ENCODE measurements around the gene SYK.
"Not testable (repeated sequence)": the region's sequence is repeated elsewhere in the genome, so short reads cannot be mapped to it uniquely, and the experiment has no call there.

Gene SYK

DNA sequence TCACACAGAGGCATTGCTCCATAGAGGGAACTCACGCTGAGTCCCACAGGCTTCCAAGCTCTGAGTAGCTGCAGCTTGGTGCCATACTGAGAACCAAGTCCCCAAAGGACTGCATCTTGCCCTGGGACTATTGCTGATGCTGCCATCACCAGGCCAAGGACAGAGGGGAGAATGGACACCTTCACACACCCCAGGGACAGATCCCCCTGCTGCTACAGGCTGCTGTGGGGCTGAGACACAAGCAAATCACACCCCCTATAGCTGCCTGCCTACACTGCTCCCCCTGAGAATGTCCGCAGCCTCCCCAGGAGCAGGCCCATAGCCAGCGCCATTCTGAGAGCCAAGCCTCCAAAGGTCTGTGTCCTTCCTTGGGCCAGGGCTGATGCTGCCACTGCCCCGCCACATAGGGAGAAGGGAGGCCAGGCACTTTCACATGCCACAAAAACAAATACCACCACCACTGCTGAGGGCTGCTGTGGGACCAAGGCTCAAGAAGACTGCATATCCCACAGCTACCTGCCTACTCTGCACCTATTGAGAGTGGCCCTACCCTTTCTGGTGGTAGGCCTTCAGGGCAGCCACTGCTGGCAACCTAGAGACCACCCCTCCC is 81.5 kb downstream of the SYK start:
- no peak for DNase-seq

DNA sequence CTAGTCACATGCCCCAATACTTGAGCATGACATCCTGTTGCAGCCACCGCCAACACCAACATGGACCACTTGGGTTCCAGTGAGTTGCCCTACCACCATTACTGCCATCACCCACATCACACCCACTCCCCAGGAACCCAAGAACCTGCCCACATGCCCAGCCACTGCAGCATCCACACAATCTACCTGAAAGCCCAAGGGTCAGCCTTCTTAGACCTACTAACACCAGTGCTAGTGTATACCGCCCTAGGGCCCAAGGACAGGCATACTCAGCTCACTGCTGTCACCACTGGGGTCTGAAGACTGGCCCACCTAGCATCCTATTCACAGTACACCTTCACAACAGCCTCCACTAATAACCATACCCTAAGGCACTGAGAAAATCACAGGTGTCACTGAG is 82.0 kb downstream of the SYK start:
- DNase-seq, result no peak

DNA sequence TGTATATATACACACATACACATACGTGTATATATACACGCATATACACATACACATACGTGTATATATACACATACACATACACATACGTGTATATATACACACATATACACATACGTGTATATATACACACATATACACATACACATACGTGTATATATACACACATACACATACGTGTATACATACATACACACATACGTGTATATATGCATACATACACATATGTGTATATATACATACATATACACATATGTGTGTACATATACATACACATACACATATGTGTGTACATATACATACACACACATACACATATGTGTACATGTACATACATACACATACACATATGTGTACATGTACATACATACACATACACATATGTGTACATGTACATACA is 82.6 kb downstream of the SYK start:
- no peak for DNase-seq

DNA sequence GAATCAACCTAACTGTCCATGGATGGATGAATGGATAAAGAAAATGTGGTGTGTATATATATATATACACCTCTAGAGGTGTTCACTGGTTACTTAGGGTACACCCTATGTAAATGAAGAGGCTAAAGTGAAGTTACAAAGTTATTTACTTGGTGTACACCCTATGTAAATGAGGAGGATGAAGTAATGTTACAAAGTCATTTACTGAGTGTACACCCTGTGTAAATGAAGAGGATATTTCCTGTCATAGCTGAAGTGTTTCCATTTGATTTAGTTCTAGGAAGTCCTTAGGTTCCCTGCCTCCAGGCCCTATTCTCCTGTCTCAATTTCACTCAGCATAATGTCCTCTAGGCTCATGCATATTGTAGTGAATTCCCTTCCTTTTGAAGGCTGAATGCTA is 85.2 kb downstream of the SYK start:
- DNase-seq, result not testable (repeated sequence)

DNA sequence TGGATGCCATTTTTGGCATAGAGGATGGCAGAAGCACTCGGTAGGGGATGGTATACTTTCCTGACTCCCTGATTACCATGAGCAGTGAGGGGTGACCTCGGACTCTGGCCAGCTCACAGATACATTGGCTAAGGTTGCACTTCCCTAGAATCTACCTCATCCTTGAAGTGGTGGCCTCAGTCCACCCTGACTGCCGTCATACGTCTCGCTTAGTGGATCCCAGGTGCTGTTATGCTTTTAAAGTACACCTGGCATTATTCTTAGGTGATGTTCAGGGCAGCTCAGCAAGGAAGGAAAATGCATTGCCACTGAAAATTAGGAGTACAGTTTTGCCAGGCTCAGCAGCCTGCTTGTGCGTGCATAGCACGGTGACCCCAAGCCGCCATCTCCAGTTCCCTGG is 87.3 kb downstream of the SYK start:
- DNase-seq, result no peak

DNA sequence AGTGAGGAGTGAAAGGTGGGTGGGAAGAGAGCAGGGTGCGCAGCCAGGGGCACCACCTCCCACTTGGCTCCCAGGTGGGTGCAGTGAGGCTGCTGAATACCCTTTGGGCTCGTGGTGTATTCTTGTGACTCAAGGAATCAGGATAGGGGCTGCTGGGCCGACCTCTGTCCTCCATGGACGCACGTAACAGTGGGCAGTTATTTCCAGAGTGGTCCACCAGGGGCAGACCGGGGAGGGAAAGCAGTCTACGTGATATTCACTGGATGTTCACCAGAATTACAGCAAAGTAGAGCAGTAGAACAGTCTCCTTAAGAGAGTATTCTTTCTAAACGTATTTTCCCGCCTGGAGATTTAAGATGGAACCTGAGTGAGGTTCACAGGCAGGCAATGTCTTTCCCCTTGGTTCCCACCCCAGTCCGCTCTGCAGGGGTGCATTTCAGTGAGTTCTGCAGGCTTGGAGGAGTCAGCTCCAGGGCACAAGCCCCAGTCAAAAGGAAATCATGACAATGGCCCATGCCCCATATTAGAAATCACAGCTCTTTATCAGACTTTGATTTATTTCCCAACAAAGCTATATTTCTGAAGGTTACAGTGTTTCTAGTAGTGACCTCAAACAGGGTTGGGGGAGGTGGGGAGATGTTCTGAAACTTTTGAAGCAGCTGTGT is 88.7 kb downstream of the SYK start:
- no peak for DNase-seq

DNA sequence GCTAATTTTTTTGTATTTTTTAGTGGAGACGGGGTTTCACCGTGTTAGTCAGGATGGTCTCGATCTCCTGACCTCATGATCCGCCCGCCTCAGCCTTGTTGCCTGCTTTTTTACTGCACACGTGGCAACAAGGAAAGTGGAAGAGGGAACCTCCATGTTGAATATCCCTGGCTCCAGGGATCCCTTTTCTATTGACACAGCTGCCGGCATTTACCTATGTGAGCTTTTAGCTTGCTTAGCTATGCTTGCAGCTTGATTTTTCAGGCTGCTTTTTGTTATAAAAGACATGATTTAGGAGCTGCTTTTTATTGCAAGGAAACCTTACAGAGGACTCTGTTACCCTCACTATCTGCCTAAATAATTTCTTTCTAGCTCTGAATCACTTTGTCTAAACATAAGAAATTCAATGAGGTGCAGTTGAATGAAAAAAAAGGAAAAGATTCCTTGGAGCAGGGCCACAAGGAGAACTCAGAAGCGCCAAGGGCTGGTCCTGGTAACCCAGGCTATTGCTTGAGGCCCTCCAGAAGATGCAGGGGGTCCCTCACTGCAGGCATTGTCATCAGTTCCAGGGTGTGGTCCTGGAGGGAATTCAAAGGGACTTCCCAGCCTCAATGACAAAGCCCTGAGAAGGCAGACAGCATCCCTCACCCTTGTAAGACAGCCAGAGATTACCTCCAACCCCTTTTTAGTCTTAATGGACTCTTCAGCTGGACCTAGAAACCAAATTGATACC is 89.9 kb downstream of the SYK start:
- DNase-seq, result no peak

DNA sequence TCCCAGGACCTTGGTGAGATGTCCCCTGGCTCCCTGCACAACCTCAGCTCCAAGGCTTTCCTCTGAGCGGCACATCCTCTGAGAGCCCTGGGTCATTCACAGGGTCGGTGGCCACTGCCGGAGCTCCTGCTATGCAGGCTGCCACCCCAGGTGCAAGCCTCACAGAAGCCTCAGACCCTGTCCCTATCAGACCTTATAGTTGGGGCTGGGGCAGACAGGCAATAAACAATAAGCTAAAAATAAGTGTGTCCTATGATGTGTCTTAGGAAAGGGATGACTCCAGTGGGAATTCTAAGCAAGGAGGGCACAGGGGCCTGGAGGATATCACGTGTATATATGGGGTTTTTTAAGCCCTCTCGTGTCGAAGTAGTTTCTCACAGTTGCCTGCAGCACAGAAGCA is 91.3 kb downstream of the SYK start:
- no peak for DNase-seq

DNA sequence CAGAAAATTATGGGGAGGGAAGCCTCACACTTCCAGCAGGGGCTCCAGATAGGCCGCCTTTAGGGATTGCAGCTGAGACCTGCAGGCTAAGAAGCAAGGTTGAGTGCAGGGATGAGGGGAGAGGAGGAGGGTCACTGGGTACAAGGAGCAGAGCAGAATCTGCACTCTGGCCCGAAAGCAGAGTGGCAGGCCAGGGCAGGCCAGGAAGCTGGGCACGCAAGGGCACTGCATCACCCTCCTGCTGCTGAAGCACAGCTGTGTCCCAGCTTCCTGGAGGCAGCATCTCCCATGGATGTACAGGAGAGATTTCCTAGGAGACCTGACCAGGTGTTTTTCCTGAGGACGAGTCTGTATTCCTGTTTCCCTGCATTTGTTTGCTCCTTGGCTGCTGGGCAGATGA is 92.1 kb downstream of the SYK start:
- DNase-seq, result no peak

DNA sequence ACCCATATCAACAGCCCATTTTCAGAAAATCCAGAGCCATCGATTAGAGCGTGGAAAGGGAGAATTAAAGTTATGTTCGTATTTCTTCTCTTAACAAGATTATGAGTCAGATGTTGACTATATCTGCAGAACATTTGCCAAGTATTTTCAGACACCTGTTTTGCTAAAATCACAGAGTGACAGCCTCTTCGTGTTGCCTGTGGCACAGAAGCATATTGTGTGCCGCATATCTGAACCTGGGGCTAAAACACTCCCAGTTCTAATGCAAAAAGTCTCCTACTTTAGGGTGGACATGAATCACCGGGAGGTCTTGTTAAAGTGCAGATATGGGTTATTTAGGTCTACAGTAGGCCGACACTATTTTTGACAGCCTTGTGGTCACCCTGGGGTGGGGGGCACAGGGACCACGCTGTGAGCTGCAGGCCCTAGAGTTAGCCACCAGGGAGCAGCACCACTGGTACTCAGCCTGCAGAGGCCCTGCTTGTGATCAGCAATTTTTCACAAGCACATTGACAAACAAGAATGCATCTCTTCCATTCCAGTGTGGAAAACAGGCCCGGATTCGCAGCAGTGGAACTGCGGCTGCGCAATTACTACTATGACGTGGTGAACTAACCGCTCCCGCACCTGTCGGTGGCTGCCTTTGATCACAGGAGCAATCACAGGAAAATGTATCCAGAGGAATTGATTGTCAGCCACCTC is 93.5 kb downstream of the SYK start:
- DNase-seq, result no peak

DNA sequence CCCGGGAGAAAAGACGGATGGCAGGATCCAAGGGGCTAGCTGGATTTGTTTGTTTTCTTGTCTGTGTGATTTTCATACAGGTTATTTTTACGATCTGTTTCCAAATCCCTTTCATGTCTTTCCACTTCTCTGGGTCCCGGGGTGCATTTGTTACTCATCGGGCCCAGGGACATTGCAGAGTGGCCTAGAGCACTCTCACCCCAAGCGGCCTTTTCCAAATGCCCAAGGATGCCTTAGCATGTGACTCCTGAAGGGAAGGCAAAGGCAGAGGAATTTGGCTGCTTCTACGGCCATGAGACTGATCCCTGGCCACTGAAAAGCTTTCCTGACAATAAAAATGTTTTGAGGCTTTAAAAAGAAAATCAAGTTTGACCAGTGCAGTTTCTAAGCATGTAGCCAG is 94.2 kb downstream of the SYK start:
- DNase-seq, result no peak

DNA sequence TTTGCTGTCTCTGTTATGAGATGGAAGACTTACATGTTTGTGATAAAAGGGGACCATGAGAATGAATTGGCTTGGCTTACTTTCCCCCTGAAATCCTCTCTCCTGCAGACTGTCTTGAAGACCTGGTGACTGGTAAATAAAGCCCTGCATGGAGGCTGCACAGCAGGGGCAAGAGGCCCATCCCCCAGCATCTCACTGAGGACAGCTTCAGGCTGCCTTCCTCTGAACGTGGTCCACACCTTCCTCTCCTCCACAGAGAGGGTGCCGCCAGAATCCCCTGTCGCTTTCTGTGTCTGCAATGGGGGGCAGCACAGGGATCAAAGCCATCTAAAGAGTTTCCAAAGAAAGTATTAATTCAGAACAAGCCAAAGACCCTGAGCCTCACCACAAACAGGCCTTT is 94.6 kb downstream of the SYK start:
- no peak for DNase-seq

DNA sequence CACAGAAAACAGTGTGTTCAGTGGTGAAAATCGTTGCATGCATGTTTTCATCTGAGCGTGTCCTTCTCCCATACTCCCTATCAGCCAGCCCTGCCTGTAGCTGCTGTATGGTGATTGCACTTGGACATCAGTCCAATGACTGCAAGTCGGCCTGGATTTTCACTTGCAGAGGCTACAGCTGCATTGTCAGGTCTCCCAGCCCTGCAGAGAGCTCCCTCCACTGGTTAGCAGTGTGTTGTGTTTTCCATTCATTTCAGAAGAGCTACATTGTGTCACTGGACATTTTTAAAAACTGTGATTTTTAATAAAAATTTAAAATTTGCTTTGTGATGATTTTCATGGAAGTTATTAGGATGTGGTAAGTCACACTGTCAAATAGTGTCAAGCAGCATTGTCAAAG is 96.6 kb downstream of the SYK start:
- DNase-seq, result no peak

DNA sequence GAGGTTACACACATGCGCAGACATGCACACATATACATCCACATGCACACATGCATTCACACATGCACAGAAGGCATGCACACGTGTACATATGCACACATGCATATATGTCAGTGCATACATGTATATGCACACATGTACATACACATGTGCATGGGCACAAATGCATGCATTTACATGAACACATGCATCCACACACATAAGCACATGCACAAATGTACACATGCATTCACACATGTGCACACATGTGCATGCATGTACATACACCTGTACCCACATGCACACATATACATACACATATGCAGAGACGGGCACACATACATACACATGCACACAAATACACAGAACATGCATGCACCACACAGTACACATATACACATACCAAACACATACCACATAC is 97.7 kb downstream of the SYK start:
- no peak for DNase-seq

DNA sequence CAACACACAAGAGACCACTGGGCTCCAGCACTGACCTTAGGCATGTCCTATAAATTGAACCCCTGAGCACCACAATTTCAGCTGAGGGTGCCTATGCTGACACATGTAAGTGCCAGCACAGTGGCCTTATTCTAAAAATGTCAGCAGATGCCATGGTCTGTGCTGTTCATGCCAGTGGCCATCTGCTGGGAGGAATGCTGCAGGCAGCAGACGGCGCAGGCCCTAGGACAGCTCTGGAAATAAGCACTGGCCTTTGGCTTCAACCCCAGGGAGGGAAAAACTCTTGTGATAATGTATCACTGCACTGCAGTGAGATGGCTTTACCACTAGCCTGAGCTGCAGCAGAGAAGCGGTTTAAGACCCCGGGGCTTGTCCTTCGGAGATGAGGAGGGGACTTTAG is 98.5 kb downstream of the SYK start:
- DNase-seq, result no peak

DNA sequence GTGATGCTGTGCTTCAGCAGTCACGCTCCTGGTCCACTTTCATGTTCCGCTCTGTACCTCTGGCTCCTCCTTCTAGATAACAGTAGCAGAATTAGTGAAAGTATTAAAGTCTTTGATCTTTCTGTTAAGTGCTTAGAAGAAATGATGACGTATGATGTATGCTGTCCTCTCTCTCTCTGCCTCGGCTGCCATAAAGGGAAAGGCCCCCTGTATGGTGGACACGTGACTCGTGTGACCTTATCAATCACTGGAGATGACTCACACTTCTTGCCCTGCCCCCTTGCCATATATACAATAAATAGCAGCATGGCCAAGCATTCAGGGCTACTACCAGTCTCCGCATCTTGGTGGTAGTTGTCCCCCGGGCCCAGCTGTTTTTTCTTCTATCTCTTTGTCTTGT is 100.3 kb downstream of the SYK start:
- DNase-seq, result no peak

DNA sequence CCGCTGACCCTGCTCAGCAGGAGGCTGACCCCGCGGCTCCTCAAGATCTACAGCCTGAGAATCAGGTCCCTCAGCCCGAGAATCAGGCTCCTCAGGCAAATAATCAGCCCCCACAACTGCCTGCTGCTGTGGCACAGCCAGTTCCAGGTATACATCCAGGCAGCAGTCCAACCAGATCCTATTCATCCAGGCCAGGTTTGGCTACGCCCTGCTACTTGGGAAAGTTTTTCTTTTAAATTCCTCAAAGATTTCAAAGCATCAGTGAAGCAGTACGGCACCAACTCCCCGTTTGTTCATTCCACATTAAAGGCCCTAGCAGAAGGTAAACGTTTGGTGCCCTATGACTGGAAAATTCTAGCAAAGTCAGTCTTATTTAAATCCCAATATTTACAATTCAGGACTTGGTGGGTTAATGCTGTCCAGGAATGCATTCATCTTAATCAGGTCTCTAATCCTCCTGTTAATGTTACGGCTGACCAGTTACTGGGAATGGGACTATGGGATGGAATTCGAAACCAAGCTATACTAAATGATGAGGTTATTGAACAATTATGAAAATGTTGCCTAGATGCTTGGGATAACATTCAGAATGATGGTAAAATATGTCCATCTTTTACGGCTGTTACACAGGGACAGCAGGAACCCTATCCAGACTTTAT is 102.3 kb downstream of the SYK start:
- DNase-seq, result no peak

DNA sequence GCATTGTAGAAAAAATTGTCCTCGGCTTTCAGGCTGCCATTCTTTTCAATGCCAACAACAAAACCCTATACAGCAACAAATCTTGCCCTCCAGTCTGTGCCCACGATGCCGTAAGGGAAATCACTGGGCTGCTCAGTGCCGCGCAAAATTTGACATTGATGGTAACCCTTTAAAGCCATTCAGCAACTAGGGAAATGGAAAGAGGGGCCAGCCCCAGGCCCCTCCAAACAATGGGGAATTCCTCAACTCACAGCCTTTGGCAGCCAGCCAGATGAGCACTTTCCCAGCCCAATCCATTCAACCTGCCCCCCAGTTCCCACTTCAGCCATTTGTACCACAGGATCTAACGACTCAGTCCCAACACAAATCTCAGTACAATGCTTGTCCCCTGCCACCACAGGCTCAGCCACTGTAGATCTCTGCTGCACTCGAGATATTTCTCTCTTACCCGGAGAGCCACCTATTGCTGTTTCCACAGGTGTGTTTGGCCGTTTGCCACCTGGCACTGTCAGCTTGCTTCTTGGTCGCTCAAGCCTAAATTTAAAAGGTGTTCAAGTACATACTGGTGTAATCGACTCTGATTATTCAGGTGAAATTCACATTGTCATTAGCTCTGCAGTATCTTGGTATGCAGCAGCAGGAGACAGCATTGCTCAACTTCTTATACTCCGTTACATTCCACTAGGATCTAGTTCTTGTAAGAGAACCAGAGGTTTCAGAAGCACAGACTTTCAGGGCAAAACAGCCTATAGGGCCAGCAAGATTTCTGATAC is 103.3 kb downstream of the SYK start:
- DNase-seq, result no peak

DNA sequence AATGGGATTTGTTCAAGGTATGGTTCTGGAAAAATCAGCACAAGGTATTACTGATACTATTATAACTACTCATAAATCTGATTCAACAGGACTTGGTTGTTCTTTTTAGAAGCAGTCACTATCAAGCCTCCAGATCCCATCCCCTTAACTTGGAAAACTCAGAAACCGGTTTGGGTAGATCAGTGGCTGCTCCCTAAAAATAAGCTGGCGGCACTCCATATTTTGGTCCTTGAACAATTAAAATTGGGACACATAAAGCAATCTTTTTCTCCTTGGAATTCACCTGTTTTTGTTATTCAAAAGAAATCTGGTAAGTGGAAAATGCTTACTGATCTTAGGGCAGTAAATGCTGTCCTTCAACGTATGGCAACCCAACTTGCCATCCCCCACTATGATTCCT is 104.2 kb downstream of the SYK start:
- DNase-seq, result no peak

DNA sequence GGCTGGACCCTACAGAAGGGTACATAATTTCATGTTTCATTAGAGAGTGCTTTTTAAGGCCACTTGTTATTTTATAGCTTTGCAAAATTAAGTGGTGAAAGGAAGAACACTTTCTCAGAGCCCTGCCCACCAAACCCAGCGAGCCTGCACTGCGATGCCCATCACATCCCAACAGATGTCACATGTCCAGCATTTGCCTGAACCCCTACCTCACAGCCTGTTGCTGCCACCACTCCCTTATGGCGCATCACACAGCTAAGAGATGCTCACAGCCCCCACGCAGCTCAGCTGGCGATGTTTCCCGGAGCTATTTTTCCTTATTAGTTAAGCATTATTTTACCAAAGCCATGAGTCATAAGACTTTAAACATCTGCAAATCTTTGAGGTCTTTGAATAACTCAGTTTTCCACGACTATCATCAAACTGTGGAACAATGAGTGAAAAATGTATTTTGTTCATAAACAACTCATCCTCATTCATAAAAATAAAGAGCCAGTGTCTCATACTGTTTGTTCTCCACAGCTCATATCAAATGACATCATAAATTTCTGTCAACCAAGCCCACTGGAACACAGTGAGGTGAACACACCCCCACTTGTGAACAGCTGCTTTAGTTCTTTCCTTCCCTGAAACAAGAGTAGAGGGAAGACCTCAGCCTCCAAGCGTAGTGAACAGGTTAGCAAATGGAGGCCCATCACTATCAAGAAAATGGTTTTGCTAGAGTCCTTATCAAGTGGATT is 104.9 kb downstream of the SYK start:
- DNase-seq, result no peak

DNA sequence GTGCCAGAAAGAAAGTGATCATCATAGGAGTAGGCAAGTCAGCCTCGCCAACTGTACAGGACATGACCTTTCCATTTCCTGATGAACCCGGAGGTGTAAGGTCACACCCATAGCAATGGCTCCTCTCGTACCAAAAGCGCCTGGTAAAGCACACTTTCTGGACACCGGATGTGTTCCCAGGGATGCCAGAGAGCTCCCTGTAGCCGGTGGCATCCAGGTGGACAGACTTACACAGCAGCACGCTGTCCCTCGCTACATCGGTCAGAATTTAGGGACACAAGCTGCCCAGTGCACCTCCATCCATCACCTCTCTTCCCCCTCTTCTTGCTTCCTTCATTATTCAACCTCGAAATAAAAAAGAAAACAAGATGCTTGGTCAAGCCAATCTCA is 105.4 kb downstream of the SYK start:
- DNase-seq, result no peak

DNA sequence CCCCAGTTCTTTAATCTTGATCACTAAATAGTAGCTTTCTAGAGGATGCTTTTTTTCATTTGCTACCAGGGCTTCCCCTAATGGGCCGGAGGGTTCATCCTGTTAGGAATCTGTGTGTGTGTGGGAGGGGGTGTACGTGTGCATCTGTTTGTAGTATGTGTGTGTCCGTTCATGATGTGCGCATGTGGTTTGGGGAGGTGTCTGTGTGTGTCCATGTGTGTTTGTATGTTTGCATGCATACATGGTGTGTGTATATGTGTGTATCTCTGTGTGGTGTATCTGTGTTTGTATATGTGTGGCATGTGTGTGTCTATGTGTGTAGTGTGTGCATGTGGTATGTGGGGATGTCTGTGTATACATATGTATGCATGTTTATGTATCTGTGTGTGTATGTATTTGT is 106.2 kb downstream of the SYK start:
- DNase-seq, result no peak
